SK-N-SH treated with all-trans-retinoic acid at 6 μM for 48 hours (cell line): ENCODE results near the gene CHD1.

Experiments
- ATAC-seq: fragments of 200-7000 bp; cut with Tn5 transposase; 3 replicates; pipeline ENCODE4 v1.9.1; 2020; ENCODE audit warnings: mild to moderate bottlenecking, moderate library complexity
- ARNTL ChIP-seq: fragments of 450-650 bp; formaldehyde crosslinking; IDR thresholded peaks from 2 replicates; pipeline ENCODE4 v1.5.0; 2020; ENCODE audit warnings: low read depth, mild to moderate bottlenecking, moderate library complexity, borderline replicate concordance
- BACH2 ChIP-seq: fragments of 250-450 bp; sonication (Bioruptor Pico); IDR thresholded peaks from 2 replicates; pipeline ENCODE4 v1.9.0; 2021; ENCODE audit warnings: mild to moderate bottlenecking, borderline replicate concordance
- CSDC2 ChIP-seq: fragments of 250-450 bp; sonication (Bioruptor Pico); IDR thresholded peaks from 2 replicates; pipeline ENCODE4 v1.5.0; 2020; ENCODE audit warnings: mild to moderate bottlenecking, moderate library complexity
- ESRRG ChIP-seq: fragments of 250-450 bp; sonication (Bioruptor Pico); IDR thresholded peaks from 2 replicates; pipeline ENCODE4 v1.6.1; 2021; ENCODE audit warnings: mild to moderate bottlenecking
- GLIS3 ChIP-seq: fragments of 250-450 bp; sonication (Bioruptor Pico); IDR thresholded peaks from 2 replicates; pipeline ENCODE4 v1.5.0; 2020; ENCODE audit warnings: mild to moderate bottlenecking, moderate library complexity
- OSR1 ChIP-seq: fragments of 250-450 bp; sonication (Bioruptor Pico); IDR thresholded peaks from 2 replicates; pipeline ENCODE4 v1.8.0; 2022; ENCODE audit warnings: moderate library complexity, mild to moderate bottlenecking, inconsistent platforms
- PPARA ChIP-seq: fragments of 250-450 bp; sonication (Bioruptor Pico); IDR thresholded peaks from 2 replicates; pipeline ENCODE4 v1.5.0; 2020; ENCODE audit warnings: mild to moderate bottlenecking, borderline replicate concordance
- RARB ChIP-seq: fragments of 250-450 bp; sonication (Bioruptor Pico); IDR thresholded peaks from 2 replicates; pipeline ENCODE4 v1.8.0; 2021; ENCODE audit warnings: mild to moderate bottlenecking, moderate library complexity
- TOX ChIP-seq: fragments of 250-450 bp; sonication (Bioruptor Pico); IDR thresholded peaks from 2 replicates; pipeline ENCODE4 v1.8.0; 2021; ENCODE audit warnings: mild to moderate bottlenecking, moderate library complexity, borderline replicate concordance
- ZC3H10 ChIP-seq: fragments of 250-450 bp; sonication (Bioruptor Pico); IDR thresholded peaks from 2 replicates; pipeline ENCODE4 v1.5.1; 2021; ENCODE audit warnings: mild to moderate bottlenecking, moderate library complexity
- ZFP3 ChIP-seq: fragments of 250-450 bp; sonication (Bioruptor Pico); IDR thresholded peaks from 2 replicates; pipeline ENCODE4 v1.5.0; 2020; ENCODE audit warnings: mild to moderate bottlenecking, moderate library complexity
- ZFP30 ChIP-seq: fragments of 450-650 bp; formaldehyde crosslinking; IDR thresholded peaks from 2 replicates; pipeline ENCODE4 v1.5.0; 2022; ENCODE audit warnings: mild to moderate bottlenecking, moderate library complexity
- ZNF565 ChIP-seq: fragments of 450-650 bp; formaldehyde crosslinking; conservative IDR thresholded peaks from 2 replicates; pipeline ENCODE4 v1.5.0; 2020; ENCODE audit warnings: low read depth, mild to moderate bottlenecking, moderate library complexity
- ZNF70 ChIP-seq: fragments of 450-650 bp; formaldehyde crosslinking; IDR thresholded peaks from 2 replicates; pipeline ENCODE4 v1.5.0; 2020; ENCODE audit warnings: mild to moderate bottlenecking, moderate library complexity
- TF ChIP-seq, protein P1 (sequence below): fragments of 250-450 bp; sonication (Bioruptor Pico); IDR thresholded peaks from 2 replicates; pipeline ENCODE4 v1.8.0; 2021; ENCODE audit warnings: low read depth, mild to moderate bottlenecking, moderate library complexity, borderline replicate concordance
- TF ChIP-seq, protein P2 (sequence below): fragments of 250-450 bp; sonication (Bioruptor Pico); IDR thresholded peaks from 2 replicates; pipeline ENCODE4 v1.5.1; 2021; ENCODE audit warnings: mild to moderate bottlenecking, moderate library complexity
- TF ChIP-seq, protein P3 (sequence below): fragments of 250-450 bp; sonication (Bioruptor Pico); IDR thresholded peaks from 2 replicates; pipeline ENCODE4 v1.8.0; 2020; ENCODE audit warnings: mild to moderate bottlenecking, moderate library complexity, borderline replicate concordance
- TF ChIP-seq, protein P4 (sequence below): fragments of 250-450 bp; sonication (Bioruptor Pico); IDR thresholded peaks from 2 replicates; pipeline ENCODE4 v1.5.0; 2020; ENCODE audit warnings: mild to moderate bottlenecking, moderate library complexity

Gene CHD1

DNA sequence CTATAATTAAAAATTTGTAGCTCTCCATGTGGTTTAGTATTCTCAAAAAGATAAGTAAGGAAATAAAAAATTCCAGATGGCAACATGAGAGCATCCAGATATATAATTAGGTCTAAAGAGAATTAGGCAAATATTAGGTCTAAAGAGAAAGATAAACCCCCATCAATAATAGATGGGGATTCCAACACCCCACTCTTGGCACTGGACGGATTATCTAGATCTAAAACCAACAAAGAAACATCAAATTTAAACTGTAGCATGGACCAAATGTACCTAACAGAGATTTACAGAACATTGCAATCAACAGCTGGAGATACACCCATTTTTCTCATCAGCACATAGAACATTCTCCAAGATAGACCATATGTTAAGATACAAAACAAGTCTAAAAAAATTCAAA lies 123.7 kb downstream of the CHD1 start:
- ATAC-seq: no peak
- TF ChIP-seq, protein P1, sequence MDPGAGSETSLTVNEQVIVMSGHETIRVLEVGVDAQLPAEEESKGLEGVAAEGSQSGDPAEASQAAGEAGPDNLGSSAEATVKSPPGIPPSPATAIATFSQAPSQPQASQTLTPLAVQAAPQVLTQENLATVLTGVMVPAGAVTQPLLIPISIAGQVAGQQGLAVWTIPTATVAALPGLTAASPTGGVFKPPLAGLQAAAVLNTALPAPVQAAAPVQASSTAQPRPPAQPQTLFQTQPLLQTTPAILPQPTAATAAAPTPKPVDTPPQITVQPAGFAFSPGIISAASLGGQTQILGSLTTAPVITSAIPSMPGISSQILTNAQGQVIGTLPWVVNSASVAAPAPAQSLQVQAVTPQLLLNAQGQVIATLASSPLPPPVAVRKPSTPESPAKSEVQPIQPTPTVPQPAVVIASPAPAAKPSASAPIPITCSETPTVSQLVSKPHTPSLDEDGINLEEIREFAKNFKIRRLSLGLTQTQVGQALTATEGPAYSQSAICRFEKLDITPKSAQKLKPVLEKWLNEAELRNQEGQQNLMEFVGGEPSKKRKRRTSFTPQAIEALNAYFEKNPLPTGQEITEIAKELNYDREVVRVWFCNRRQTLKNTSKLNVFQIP (CRISPR knock-in tag): no peak
- TF ChIP-seq TOX (CRISPR knock-in tag) (no peak), PPARA (CRISPR knock-in tag) (no peak), ZNF565 (CRISPR knock-in tag) (no peak), GLIS3 (CRISPR knock-in tag) (no peak), ZC3H10 (CRISPR knock-in tag) (no peak), RARB (CRISPR knock-in tag) (no peak), ARNTL (CRISPR knock-in tag) (no peak), ZFP30 (CRISPR knock-in tag) (no peak)
- TF ChIP-seq, protein P2, sequence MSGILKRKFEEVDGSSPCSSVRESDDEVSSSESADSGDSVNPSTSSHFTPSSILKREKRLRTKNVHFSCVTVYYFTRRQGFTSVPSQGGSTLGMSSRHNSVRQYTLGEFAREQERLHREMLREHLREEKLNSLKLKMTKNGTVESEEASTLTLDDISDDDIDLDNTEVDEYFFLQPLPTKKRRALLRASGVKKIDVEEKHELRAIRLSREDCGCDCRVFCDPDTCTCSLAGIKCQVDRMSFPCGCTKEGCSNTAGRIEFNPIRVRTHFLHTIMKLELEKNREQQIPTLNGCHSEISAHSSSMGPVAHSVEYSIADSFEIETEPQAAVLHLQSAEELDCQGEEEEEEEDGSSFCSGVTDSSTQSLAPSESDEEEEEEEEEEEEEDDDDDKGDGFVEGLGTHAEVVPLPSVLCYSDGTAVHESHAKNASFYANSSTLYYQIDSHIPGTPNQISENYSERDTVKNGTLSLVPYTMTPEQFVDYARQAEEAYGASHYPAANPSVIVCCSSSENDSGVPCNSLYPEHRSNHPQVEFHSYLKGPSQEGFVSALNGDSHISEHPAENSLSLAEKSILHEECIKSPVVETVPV: no peak
- TF ChIP-seq, protein P3, sequence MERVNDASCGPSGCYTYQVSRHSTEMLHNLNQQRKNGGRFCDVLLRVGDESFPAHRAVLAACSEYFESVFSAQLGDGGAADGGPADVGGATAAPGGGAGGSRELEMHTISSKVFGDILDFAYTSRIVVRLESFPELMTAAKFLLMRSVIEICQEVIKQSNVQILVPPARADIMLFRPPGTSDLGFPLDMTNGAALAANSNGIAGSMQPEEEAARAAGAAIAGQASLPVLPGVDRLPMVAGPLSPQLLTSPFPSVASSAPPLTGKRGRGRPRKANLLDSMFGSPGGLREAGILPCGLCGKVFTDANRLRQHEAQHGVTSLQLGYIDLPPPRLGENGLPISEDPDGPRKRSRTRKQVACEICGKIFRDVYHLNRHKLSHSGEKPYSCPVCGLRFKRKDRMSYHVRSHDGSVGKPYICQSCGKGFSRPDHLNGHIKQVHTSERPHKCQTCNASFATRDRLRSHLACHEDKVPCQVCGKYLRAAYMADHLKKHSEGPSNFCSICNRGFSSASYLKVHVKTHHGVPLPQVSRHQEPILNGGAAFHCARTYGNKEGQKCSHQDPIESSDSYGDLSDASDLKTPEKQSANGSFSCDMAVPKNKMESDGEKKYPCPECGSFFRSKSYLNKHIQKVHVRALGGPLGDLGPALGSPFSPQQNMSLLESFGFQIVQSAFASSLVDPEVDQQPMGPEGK (CRISPR knock-in tag): no peak
- TF ChIP-seq, protein P4, sequence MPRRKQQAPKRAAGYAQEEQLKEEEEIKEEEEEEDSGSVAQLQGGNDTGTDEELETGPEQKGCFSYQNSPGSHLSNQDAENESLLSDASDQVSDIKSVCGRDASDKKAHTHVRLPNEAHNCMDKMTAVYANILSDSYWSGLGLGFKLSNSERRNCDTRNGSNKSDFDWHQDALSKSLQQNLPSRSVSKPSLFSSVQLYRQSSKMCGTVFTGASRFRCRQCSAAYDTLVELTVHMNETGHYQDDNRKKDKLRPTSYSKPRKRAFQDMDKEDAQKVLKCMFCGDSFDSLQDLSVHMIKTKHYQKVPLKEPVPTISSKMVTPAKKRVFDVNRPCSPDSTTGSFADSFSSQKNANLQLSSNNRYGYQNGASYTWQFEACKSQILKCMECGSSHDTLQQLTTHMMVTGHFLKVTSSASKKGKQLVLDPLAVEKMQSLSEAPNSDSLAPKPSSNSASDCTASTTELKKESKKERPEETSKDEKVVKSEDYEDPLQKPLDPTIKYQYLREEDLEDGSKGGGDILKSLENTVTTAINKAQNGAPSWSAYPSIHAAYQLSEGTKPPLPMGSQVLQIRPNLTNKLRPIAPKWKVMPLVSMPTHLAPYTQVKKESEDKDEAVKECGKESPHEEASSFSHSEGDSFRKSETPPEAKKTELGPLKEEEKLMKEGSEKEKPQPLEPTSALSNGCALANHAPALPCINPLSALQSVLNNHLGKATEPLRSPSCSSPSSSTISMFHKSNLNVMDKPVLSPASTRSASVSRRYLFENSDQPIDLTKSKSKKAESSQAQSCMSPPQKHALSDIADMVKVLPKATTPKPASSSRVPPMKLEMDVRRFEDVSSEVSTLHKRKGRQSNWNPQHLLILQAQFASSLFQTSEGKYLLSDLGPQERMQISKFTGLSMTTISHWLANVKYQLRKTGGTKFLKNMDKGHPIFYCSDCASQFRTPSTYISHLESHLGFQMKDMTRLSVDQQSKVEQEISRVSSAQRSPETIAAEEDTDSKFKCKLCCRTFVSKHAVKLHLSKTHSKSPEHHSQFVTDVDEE (CRISPR knock-in tag): no peak

DNA sequence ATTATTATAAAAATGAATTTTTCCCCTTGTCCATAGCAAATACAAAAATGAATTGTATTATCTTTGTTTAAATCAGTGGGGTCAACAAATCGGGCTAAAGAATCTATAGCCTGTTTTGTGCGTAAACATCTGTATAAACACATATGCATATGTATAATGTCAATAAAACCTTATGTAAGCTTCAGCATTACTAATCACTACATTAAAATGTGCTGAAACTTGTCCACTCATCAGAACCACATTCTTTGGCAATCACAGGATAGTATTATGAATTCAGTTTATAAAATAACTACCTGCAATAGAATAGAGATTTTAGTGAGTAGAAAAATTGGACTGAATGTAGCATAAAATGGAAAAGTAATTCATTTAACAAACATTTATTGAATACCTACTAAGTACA lies 124.7 kb downstream of the CHD1 start:
- ATAC-seq: no peak
- TF ChIP-seq, protein P2: no peak
- no peak for TF ChIP-seq BACH2 (CRISPR knock-in tag)
- TF ChIP-seq, protein P4 (CRISPR knock-in tag): no peak
- no peak for TF ChIP-seq ZNF70
- no peak for TF ChIP-seq ZFP30 (CRISPR knock-in tag)
- TF ChIP-seq, protein P1 (CRISPR knock-in tag): no peak
- TF ChIP-seq PPARA (CRISPR knock-in tag): no peak
- TF ChIP-seq OSR1 (CRISPR knock-in tag): no peak
- no peak for TF ChIP-seq ZNF565 (CRISPR knock-in tag)
- no peak for TF ChIP-seq ZFP3 (CRISPR knock-in tag)
- TF ChIP-seq CSDC2 (CRISPR knock-in tag): no peak
- no peak for TF ChIP-seq ESRRG (CRISPR knock-in tag)
